ENCODE results near the gene MTCL3.

DNA sequence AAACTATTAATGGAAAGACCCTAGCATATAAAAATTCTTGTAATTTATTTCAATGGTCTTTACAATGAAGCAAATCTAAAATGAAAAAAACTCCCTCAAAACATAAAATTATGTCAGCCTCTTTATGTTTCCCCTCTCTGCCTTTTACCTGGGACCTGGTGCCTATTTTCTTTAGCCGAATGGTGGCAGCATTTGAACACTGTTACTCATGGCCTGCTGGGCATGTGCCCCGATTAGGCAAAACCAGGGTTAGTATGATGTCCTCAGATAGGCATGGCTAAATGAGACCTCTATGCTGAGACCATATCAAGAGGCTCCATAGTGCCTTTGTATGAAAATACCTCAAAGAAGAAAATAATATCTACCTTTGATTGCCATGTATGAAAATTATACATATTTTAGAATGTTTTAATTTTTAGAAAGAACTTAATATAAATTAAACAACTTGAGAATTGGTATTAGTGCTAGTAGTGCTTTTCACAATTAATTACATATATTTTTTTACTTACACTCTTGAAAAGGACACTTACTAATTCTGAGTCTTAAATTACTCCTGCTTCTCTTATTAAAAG, 35.4 kb upstream of the MTCL3 start:
- TF ChIP-seq EZH2 (IDR thresholded peaks at IDR 0.05; ENCODE audit: low read length), result no peak
- TF ChIP-seq, protein P1, sequence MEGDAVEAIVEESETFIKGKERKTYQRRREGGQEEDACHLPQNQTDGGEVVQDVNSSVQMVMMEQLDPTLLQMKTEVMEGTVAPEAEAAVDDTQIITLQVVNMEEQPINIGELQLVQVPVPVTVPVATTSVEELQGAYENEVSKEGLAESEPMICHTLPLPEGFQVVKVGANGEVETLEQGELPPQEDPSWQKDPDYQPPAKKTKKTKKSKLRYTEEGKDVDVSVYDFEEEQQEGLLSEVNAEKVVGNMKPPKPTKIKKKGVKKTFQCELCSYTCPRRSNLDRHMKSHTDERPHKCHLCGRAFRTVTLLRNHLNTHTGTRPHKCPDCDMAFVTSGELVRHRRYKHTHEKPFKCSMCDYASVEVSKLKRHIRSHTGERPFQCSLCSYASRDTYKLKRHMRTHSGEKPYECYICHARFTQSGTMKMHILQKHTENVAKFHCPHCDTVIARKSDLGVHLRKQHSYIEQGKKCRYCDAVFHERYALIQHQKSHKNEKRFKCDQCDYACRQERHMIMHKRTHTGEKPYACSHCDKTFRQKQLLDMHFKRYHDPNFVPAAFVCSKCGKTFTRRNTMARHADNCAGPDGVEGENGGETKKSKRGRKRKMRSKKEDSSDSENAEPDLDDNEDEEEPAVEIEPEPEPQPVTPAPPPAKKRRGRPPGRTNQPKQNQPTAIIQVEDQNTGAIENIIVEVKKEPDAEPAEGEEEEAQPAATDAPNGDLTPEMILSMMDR (optimal IDR thresholded peaks at IDR 0.05 in 1 of 3, IDR thresholded peaks at IDR 0.05 in 1 of 3, conservative IDR thresholded peaks at IDR 0.05 in 1 of 3; ENCODE audit: extremely low read depth in 1 of 3, insufficient read depth in 2 of 3, low read length in 3 of 3), result peak; percentile 52 to 74 (median 59)

Data from keratinocyte (primary cell).